ENCODE data around the gene COG7.

COG7 gene

GRCh38 chr16:23339787-23340186, 113.2 kb downstream of the COG7 start:
- H3K27ac ChIP-seq = no peak overlapping the region
- H3K4me3 ChIP-seq (IDR thresholded peaks at IDR 0.05; ENCODE audit: insufficient read depth, low read depth, low read length) = no peak overlapping the region
- no peak for TF ChIP-seq CTCF (conservative IDR thresholded peaks at IDR 0.05; ENCODE audit: low read depth, low read length)
- H3K79me2 ChIP-seq (ENCODE audit: insufficient read depth, low read depth) = no peaks in the 10 kb centered on the region
- H3K9ac ChIP-seq = no peak overlapping the region
- no peaks in the 10 kb centered on the region for H3K36me3 ChIP-seq (ENCODE audit: insufficient read depth)
- no peak overlapping the region for H3K4me2 ChIP-seq
- no peaks in the 10 kb centered on the region for H4K20me1 ChIP-seq (ENCODE audit: insufficient read depth)
- no peak overlapping the region for H2AFZ ChIP-seq (ENCODE audit: low read depth)
- peaks cover 89% of the 10 kb centered on the region for H3K4me1 ChIP-seq (ENCODE audit: low read depth, poor library complexity, severe bottlenecking)
- no peaks in the 10 kb centered on the region for H3K27me3 ChIP-seq (ENCODE audit: insufficient read depth, low read depth)
